AG09319 (cell line): ENCODE data around the gene HCN3.
"Not testable (repeated sequence)": the region's sequence is repeated elsewhere in the genome, so short reads cannot be mapped to it uniquely, and the experiment has no call there.

ENCODE experiments used
- DNase-seq: peaks from one replicate; pipeline ENCODE4 v3.0.0-alpha.2; 2010; ENCODE audit warnings: low read depth; ENCODE audit errors: extremely low read depth
- TF ChIP-seq, protein P1 (sequence below): IDR thresholded peaks from 2 replicates; pipeline ENCODE4 v1.5.1; 2011; ENCODE audit warnings: low read depth, mild to moderate bottlenecking, inconsistent platforms, low read length, moderate library complexity

The HCN3 gene

DNA sequence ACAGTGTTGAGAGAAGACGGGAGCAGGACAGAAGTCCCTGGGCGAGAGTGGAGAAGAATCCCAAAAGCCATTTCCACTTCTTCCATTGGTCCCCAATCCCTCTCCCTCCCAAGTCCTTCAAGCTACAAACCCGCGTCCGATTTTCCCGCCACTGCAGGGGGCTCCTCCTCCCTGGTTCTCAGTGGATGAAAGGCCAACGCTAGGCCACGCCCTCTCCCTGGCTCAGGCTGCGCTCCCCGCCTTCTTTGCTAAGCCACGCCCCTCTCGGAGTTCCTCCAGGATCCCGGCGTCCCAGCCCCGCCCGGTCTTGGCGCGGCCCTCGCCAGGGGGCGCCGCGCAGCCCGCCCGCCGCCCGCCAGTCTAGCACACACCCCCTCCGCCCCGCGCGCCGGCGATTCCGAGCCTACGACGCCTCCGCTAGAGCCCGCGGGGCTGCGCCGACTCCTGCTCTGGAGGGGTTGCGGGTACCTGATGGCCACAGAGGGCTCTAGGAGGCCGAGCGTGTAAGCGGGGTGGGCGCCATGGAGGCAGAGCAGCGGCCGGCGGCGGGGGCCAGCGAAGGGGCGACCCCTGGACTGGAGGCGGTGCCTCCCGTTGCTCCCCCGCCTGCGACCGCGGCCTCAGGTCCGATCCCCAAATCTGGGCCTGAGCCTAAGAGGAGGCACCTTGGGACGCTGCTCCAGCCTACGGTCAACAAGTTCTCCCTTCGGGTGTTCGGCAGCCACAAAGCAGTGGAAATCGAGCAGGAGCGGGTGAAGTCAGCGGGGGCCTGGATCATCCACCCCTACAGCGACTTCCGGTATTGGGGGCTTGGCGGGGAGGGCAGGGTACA is at the start of gene HCN3:
HCN3 (plus strand) TSS at position 394 of the 832 bp plus-strand sequence; CDS start at position 522, 128 bp downstream.
- TF ChIP-seq, protein P1, sequence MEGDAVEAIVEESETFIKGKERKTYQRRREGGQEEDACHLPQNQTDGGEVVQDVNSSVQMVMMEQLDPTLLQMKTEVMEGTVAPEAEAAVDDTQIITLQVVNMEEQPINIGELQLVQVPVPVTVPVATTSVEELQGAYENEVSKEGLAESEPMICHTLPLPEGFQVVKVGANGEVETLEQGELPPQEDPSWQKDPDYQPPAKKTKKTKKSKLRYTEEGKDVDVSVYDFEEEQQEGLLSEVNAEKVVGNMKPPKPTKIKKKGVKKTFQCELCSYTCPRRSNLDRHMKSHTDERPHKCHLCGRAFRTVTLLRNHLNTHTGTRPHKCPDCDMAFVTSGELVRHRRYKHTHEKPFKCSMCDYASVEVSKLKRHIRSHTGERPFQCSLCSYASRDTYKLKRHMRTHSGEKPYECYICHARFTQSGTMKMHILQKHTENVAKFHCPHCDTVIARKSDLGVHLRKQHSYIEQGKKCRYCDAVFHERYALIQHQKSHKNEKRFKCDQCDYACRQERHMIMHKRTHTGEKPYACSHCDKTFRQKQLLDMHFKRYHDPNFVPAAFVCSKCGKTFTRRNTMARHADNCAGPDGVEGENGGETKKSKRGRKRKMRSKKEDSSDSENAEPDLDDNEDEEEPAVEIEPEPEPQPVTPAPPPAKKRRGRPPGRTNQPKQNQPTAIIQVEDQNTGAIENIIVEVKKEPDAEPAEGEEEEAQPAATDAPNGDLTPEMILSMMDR, result peak; percentile 37
- peak; percentile 87 for DNase-seq

DNA sequence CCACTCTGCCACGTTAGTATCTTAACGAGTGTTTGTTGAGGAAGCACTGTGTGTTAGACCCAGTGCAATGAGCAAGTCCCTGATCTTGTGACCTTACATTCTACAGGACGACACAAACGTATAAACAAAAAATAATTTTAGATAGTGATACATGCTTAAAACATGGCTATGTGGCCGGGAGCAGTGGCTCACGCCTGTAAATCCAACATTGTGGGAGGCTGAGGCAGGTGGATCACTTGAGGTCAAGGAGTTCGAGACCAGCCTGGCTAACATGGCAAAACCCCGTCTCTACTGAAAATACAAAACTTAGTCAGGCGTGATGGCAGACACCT is 49.2 kb upstream of the HCN3 start:
- DNase-seq, result no peak
- TF ChIP-seq, protein P1, result no peak

DNA sequence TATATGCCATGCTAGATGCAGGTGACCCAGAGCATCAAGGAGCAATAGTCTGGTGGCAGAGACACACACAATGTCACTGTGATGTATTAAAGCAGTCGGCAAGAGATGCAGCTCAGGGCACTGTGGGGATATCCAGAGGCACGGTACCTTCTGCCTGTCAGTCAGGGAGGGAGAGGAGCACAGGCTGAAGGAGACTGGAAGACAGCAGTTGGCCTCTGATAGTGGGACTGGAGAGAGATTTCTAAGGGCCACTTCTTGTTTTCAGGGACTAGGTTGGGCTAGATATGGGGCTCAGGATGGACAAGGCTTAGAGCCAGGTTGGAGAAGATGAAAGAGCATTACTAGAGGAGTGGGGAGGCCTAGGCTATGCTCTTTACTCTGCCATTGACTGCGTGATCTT is 46.0 kb upstream of the HCN3 start:
- DNase-seq, result not testable (repeated sequence)

DNA sequence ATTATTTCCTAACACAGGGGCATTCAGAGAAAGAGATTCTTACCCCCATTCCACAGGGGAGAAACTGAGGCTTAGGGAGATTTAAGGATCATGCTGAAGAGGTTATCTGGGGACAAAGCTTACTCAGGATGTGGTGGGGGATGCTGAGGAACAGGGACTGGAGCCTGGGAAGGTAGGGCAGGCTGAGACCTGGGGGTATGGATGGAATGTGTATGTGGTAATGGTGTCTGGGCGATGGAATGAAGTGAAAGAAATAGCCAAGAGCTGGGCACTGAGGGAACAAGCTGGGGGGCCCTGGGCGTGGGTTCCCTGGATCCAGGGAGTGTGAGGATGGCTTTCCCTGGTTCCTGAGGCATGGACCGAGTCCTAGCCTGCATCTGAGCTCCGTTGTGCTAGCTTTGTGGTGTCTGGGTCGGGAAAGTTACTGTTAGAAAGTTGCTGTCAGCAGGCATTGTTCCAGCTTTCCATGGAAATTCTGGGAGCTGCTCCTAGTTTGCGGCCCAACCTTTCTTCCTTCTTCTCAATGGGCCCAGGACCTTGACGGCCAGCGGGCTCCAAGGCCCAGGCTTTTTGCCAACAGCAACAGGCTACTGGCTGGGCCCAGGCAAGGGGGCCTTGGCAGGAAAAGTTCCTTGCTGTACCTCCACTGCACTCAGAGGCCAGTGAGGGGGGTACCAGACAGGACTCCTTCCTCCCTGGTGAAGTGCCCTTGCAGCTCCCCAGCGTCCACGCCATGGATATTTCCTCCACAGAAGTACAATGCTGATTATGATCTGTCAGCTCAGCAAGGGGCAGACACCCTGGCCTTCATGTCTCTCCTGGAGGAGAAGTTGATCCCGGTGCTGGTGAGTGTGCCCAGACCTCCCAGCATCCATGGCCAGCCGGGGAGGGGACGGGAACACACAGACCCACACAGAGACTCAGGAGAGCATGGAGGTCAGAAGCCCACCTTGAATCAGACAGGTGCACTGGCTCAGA is 45.0 kb upstream of the HCN3 start:
- not testable (repeated sequence) for DNase-seq

DNA sequence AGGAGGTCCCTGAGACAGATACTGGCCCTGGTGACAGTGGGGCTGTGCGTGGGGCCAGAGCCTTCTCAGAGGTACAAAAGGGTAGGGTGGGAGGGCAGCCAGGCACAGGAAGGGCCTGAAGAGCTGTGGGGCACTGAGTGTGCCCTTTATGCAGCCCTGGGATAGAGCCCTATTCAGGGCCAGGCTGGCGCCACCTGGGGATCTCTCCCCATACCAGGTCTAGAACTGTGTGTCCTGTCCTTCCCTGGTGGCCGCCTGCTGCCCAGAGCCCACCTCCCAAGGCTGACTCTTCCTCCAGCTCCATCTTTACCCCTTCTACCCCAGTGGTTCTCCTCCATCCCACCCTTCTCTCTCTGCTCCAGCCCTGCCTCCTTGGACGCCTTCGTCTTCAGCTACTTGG is 43.8 kb upstream of the HCN3 start:
- not testable (repeated sequence) for DNase-seq

DNA sequence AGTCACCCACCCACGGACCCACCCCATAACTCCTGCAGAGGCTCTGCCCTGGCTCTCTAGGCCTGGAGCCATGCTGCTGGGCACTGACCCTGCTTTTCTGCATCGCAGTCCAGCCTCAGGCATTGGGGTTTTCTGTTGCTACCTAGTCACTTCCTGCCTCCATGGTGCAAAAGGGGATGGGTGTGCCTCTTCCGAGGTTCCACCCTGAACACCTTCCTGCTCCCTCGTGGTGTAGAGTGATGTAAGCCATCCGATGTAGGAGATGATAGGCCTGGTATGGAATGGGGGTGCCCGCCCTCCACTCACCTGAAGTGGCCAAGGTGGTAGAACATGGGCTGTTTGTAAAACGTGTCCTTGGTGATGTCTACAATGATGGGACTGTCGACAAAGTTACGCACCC is 41.9 kb upstream of the HCN3 start:
- not testable (repeated sequence) for DNase-seq

DNA sequence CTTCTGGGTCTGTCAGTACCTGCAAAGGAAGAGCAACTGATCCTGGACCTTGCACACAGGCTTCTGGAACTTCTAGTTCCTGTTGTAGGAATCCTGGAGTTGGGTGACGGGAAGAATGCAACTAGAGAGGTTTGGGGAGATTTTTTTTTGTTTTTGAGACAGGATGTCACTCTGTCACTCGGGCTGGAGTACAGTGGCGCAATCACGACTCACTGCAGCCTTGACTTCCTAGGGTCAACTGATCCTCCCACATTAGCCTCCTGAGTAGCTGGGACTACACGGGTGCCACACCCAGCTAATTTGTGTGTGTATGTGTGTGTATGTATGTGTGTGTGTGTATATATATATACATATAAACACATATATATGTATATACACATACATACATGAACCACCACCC is 40.8 kb upstream of the HCN3 start:
- TF ChIP-seq, protein P1, result no peak
- DNase-seq, result no peak

DNA sequence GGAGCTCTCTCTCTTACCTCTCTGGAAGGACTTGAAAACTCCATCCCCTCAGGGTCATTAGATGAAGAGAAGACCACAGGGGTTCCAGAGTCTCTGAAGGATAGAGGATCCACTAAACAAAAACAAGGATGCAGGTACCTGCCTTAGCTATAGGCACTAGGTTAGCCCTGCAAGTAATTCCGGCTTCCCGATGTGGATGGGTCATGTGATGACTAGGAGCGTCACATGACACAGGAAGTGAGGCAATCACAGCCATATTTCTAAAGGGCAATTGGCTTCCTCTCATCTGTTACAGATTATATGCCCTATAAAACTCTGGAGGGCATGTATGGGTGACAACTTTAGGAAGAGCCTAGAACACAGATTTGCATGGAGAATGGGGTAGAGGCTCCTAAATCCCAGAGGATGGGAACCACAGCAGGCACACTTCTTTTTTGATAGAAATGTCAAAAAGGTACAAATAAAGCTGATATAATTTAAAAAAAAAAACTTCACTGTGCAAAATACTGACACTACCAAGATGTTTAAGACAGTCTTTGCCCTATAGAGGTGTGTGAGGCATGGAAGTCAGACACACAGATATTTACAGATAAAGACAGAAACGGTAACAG is 36.1 kb upstream of the HCN3 start:
- DNase-seq, result no peak
- TF ChIP-seq, protein P1, result no peak

DNA sequence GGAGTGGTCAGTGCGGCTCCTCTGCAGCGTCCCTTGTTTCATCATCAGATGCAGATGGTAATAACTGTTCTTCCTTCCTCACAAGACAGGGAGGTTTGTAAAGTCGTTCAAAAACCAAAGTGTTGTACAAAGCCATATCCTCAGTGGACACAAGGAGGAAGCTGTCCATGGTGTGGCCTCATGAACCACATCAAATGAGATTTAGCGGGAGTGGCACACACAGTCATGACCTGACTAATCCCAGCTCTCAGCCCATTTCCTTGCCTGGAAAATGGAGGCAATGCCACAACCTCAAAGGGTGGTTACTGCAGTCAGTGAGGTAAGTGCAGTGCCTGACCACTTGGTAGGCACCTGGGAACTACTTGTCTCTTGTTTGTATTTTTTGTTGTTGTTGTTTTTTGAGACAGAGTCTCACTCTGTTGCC is 35.4 kb upstream of the HCN3 start:
- DNase-seq, result no peak
- TF ChIP-seq, protein P1, result no peak
